ENCODE results near the gene PHLDB1. TPM values are rescaled to one million over a fixed set of nuclear protein-coding genes. Genes with fewer than 3 reads are reported as not detected.
"Not testable (repeated sequence)": the region's sequence is repeated elsewhere in the genome, so short reads cannot be mapped to it uniquely, and the experiment has no call there.

PHLDB1 gene
- total RNA-seq, 8 experiments from 2014 or later: 37.5 to 96.4 (median 49.1) TPM

DNA sequence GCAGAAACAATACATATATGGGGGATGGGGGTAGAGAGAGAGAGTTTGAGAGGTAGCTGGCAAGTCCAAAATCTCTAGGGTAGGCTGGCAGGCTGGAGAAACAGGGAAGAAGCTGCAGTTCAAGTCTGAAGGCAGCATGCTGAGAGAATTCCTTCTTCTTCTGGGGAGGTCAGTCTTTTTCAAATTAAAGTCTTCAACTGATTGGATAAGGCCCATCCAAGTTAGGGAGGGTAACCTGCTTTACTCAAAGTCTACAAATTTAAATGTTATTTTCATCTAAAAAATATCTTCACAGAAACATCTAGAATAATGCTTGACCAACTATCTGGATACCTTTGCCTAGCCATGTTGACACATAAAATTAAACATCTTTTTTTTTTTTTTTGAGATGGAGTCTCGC lies 75.0 kb downstream of the PHLDB1 start:
- Histone ChIP-seq H3K27ac (no peak overlapping the region), H3K4me3 (no peak overlapping the region), H3K4me1 (replicated peaks in 1 of 2) (no peaks in the 10 kb centered on the region)
- no peak for ATAC-seq (replicated peaks in 6 of 8)
- in situ Hi-C loops (cut with MboI; ENCODE audit: low pct_unique_long_range_greater_than_20kb in 2 of 9, low sequenced_read_pairs in 9 of 9, unreplicated experiment in 9 of 9): loop anchor here in 7 of 9 experiments (10.0 to 25.0 kb wide), 3 partner anchors 255 to 280 kb away; partner anchors contain the start of genes UPK2 (in 6 of the 7), FOXR1 (in 5 of the 7) and BCL9L (in 1 of the 7)
- 29 to 100% (median 92%) methylated on average over 1 of the region's 1 CpG; no CpG with 5 or more reads in 6 of the 10 experiments for WGBS, 10 experiments

DNA sequence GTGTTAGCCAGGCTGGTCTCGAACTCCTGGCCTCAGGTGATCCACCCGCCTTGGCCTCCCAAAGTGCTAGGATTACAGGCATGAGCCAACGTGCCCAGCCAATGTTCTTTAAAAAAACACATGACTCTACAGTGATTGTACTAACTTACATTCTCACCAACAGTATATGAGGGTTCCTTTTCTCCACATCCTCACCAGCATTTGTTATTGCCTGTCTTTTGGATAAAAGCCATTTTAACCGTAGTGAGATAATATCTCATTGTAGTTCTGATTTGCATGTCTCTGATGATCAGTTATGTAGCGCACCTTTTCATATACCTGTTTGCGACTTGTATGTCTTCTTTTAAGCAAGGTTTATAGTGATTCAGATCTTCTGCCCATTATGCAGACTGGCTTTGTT lies 75.5 kb downstream of the PHLDB1 start:
- in situ Hi-C loops (cut with MboI; ENCODE audit: low pct_unique_long_range_greater_than_20kb in 2 of 9, low sequenced_read_pairs in 9 of 9, unreplicated experiment in 9 of 9): loop anchor here in 7 of 9 experiments (10.0 to 25.0 kb wide), 3 partner anchors 254 to 279 kb away; partner anchors contain the start of genes UPK2 (in 6 of the 7), FOXR1 (in 5 of the 7) and BCL9L (in 1 of the 7)
- not testable (repeated sequence) for H3K4me1 ChIP-seq (replicated peaks in 1 of 2); ATAC-seq (replicated peaks in 6 of 8); H3K27ac ChIP-seq; H3K4me3 ChIP-seq
- 20 to 100% (median 88%) methylated on average over 1 to 6 of the region's 6 CpGs; no CpG with 5 or more reads in 3 of the 10 experiments for WGBS, 10 experiments

DNA sequence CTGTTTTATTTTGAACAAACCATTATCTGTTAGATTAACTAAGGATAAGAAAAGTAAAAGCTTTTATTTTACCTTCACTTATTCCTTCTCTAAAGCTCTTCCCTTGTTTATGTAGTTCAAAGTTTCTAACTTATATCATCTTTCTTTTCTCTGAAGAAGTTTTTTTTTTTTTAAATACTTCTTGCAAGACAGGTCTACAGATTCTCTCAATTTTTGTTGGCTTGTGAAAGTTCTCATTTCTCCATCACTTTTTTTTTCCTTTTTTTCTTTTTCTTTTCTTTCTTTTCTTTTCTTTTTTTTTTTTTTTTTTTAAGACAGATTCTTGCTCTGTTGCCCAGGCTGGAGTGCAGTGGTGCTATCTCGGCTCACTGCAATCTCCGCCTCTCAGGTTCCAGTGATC lies 76.8 kb downstream of the PHLDB1 start:
- in situ Hi-C loops (cut with MboI; ENCODE audit: low pct_unique_long_range_greater_than_20kb in 2 of 9, low sequenced_read_pairs in 9 of 9, unreplicated experiment in 9 of 9): loop anchor here in 7 of 9 experiments (10.0 to 25.0 kb wide), 3 partner anchors 253 to 278 kb away; partner anchors contain the start of genes UPK2 (in 6 of the 7), FOXR1 (in 5 of the 7) and BCL9L (in 1 of the 7)
- Histone ChIP-seq H3K4me3 (no peak overlapping the region), H3K27ac (no peak overlapping the region), H3K4me1 (replicated peaks in 1 of 2) (peaks cover 0 to 4% of the 10 kb centered on the region in 2 donors)
- 70 to 100% (median 83%) methylated on average over 1 to 2 of the region's 2 CpGs; no CpG with 5 or more reads in 1 of the 10 experiments for WGBS, 10 experiments
- no peak for ATAC-seq (replicated peaks in 6 of 8)

DNA sequence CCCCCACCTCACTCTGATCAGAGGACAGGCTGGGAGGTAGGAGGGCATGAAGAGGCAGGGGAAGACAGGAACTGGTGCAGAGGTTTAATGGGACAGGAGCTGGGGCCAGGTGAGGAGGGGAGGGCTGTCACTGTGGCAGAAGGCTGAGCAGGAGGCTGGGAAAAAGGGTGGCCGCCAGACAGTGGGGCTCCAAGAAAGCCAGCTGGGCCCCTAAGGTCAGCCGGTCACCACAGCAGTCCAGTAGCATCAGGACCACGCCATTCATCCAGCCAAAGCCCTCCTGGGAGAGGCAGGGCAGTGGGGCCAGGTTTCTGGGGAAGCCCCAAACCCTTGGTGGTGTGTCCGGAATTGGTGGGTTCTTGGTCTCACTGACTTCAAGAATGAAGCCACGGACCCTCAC lies 80.5 kb downstream of the PHLDB1 start:
- ATAC-seq (replicated peaks in 6 of 8): no peak
- in situ Hi-C loops (cut with MboI; ENCODE audit: low pct_unique_long_range_greater_than_20kb in 2 of 9, low sequenced_read_pairs in 9 of 9, unreplicated experiment in 9 of 9): loop anchor here in 7 of 9 experiments (10.0 to 25.0 kb wide), 3 partner anchors 249 to 274 kb away; partner anchors contain the start of genes UPK2 (in 6 of the 7), FOXR1 (in 5 of the 7) and BCL9L (in 1 of the 7)
- 68 to 90% (median 77%) methylated on average over 1 to 4 of the region's 5 CpGs; no CpG with 5 or more reads in 5 of the 10 experiments for WGBS, 10 experiments
- peaks cover 4 to 6% of the 10 kb centered on the region in 2 donors for H3K4me1 ChIP-seq (replicated peaks in 1 of 2)
- no peak overlapping the region for H3K27ac ChIP-seq
- no peak overlapping the region for H3K4me3 ChIP-seq

DNA sequence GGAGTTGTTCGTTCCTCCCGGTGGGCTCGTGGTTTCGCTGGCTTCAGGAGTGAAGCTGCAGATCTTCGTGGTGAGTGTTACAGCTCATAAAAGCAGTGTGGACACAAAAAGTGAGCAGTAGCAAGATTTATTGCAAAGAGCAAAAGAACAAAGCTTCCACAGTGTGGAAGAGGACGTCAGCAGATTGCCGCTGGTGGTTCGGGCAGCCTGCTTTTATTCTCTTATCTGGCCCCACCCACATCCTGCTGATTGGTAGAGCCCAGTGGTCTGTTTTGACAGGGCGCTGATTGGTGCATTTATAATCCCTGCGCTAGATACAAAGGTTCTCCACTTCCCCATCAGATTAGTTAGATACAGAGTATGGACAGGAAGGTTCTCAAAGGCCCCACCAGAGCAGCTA lies 80.9 kb downstream of the PHLDB1 start:
- not testable (repeated sequence) for H3K4me1 ChIP-seq (replicated peaks in 1 of 2); H3K27ac ChIP-seq; ATAC-seq (replicated peaks in 6 of 8); H3K4me3 ChIP-seq
- in situ Hi-C loops (cut with MboI; ENCODE audit: low pct_unique_long_range_greater_than_20kb in 2 of 9, low sequenced_read_pairs in 9 of 9, unreplicated experiment in 9 of 9): loop anchor here in 7 of 9 experiments (10.0 to 25.0 kb wide), 3 partner anchors 249 to 274 kb away; partner anchors contain the start of genes UPK2 (in 6 of the 7), FOXR1 (in 5 of the 7) and BCL9L (in 1 of the 7)
- WGBS, 10 experiments: 50 to 80% (median 70%) methylated on average over 1 to 8 of the region's 10 CpGs; no CpG with 5 or more reads in 6 of the 10 experiments

DNA sequence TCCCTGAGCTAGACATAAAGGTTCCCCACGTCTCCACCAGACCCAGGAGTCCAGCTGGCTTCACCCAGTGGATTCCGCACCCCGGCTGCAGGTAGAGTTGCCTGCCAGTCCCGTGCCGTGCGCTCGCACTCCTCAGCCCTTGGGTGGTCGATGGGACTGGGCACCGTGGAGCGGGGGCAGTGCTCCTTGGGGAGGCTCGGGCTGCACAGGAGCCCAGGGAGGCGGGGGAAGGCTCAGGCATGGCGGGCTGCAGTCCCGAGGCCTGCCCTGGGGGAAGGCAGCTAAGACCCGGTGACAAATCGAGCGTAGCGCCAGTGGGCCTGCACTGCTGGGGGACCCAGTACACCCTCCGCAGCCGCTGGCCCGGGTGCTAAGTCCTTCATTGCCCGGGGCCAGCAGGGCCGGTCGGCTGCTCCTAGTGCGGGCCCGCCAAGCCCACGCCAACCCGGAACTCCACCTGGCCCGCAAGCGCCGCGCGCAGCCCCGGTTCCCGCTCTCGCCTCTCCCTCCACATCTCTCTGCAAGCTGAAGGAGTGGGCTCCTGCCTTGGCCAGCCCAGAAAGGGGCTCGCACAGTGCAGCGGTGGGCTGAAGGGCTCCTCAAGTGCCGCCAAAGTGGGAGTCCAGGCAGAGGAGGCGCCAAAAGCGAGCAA lies 81.6 kb downstream of the PHLDB1 start:
- ATAC-seq (replicated peaks in 6 of 8): no peak
- no peak overlapping the region for H3K4me3 ChIP-seq
- H3K27ac ChIP-seq: no peak overlapping the region
- in situ Hi-C loops (cut with MboI; ENCODE audit: low pct_unique_long_range_greater_than_20kb in 2 of 9, low sequenced_read_pairs in 9 of 9, unreplicated experiment in 9 of 9): loop anchor here in 7 of 9 experiments (10.0 to 25.0 kb wide), 3 partner anchors 248 to 273 kb away; partner anchors contain the start of genes UPK2 (in 6 of the 7), FOXR1 (in 5 of the 7) and BCL9L (in 1 of the 7)
- H3K4me1 ChIP-seq (replicated peaks in 1 of 2): peaks cover 4 to 6% of the 10 kb centered on the region in 2 donors
- 100% methylated on average over 1 to 2 of the region's 41 CpGs; no CpG with 5 or more reads in 8 of the 10 experiments for WGBS, 10 experiments

DNA sequence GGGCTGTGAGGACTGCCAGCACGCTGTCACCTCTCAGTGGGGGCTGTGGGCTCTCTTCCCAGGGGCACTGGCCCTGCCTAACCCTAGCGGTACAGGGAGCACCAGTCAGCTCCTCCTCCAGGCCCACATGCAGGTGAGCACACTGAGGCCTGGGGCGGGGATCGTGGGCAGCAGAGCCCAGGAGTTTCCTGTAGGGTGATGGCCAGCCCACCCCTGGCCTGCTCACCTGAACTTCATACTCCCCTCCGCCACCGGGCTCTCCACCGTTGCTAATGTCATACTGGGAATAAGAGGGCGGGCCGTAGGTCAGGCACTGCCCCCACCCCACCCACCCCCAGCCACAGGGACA lies 82.1 kb downstream of the PHLDB1 start:
- Histone ChIP-seq H3K4me1 (replicated peaks in 1 of 2) (peaks cover 4 to 6% of the 10 kb centered on the region in 2 donors), H3K4me3 (no peak overlapping the region), H3K27ac (no peak overlapping the region)
- 57 to 100% methylated on average over 1 to 2 of the region's 9 CpGs; no CpG with 5 or more reads in 8 of the 10 experiments for WGBS, 10 experiments
- in situ Hi-C loops (cut with MboI; ENCODE audit: low pct_unique_long_range_greater_than_20kb in 2 of 9, low sequenced_read_pairs in 9 of 9, unreplicated experiment in 9 of 9): loop anchor here in 7 of 9 experiments (10.0 to 25.0 kb wide), 3 partner anchors 248 to 273 kb away; partner anchors contain the start of genes UPK2 (in 6 of the 7), FOXR1 (in 5 of the 7) and BCL9L (in 1 of the 7)
- peak in 5 of 8 experiments; percentile 4 to 18 (median 12) for ATAC-seq (replicated peaks in 6 of 8)

DNA sequence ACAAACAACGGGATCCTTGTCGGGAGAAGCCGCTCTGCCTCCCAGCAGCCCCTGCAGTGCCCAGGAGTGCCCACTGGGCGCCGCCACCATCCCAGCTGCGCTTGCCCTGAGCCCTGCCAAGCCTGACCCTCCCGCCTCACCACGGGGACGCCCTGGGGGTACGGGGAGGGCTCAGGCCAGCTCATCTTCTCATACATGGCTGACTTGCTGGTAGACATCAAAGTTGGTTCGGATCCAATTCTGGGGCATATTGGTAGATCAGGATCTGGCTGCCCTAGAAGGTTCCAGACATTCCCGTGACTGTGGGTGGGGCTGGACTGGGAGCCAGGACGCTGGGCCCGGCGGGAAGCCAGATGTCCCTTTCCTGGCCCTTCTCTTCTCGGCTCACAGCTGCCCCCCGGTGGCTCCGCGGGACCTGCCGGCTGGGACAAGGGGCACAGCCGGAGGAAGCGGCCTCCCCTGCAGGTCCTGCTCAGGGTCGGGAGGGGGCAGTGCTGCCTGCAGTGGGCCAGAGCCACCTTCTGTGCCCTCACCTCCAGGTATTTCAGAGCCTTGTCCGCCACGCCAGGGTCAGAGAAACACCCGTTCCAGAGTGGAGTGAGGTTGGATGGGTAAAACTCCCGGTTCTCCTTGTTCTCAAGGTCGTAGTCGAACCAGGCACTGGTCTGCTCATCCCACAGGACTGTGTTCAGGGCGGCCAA lies 82.6 kb downstream of the PHLDB1 start:
- ATAC-seq (replicated peaks in 6 of 8): peak; percentile 88 to 95 (median 91)
- in situ Hi-C loops (cut with MboI; ENCODE audit: low pct_unique_long_range_greater_than_20kb in 2 of 9, low sequenced_read_pairs in 9 of 9, unreplicated experiment in 9 of 9): loop anchor here in 7 of 9 experiments (10.0 to 25.0 kb wide), 3 partner anchors 247 to 272 kb away; partner anchors contain the start of genes UPK2 (in 6 of the 7), FOXR1 (in 5 of the 7) and BCL9L (in 1 of the 7)
- H3K4me3 ChIP-seq: peak overlapping the region in 4 of 5 donors; percentile 8 to 18 (median 12)
- H3K4me1 ChIP-seq (replicated peaks in 1 of 2): peaks cover 4 to 6% of the 10 kb centered on the region in 2 donors
- no peak overlapping the region for H3K27ac ChIP-seq
- WGBS, 10 experiments: 0 to 27% (median 6%) methylated on average over 1 to 5 of the region's 30 CpGs; no CpG with 5 or more reads in 6 of the 10 experiments

DNA sequence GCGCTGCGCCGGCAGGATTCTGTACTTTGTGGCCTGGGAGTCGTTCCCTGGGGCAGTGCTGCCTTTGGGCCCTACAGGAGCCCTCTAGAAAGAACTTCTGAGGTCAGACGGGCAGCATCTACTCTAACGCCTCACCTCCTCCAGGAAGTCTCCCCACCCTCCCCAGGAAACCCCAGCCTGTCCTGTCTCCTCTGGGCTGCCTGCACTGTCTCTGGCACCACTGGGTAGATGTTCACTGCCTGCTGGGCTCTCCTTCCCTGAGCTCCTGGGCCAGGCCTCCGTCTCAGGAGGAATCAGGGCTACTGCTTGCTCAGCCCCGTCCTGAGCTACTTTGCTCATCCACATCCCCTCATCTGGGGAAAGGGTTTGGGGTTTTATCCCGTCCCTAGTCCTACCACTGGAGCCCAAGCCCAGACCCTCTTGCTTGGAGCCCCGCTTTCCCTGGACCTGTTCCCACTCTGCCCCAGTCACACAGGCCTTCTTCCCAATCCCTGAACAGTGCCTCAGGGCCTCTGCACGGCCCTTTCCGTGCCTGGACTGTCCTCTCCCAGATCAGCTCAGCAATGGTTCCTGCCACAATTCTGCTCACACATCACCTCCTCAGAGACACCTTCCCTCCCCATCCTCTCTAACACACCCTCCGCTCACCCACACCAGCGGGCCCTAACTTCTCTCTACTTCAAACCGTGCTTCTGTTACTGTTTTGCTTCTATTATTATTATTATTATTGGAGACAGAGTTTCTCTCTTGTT lies 83.3 kb downstream of the PHLDB1 start:
- no peak for ATAC-seq (replicated peaks in 6 of 8)
- WGBS, 10 experiments: 77 to 100% (median 100%) methylated on average over 1 to 7 of the region's 15 CpGs; no CpG with 5 or more reads in 5 of the 10 experiments
- Histone ChIP-seq H3K27ac (no peak overlapping the region), H3K4me1 (replicated peaks in 1 of 2) (peaks cover 4 to 6% of the 10 kb centered on the region in 2 donors), H3K4me3 (no peak overlapping the region)
- in situ Hi-C loops (cut with MboI; ENCODE audit: low pct_unique_long_range_greater_than_20kb in 2 of 9, low sequenced_read_pairs in 9 of 9, unreplicated experiment in 9 of 9): loop anchor here in 6 of 9 experiments (25.0 kb wide), 2 partner anchors 247 to 272 kb away; partner anchors contain the start of genes FOXR1 (in 5 of the 6), UPK2 (in 5 of the 6) and BCL9L (in 1 of the 6)

DNA sequence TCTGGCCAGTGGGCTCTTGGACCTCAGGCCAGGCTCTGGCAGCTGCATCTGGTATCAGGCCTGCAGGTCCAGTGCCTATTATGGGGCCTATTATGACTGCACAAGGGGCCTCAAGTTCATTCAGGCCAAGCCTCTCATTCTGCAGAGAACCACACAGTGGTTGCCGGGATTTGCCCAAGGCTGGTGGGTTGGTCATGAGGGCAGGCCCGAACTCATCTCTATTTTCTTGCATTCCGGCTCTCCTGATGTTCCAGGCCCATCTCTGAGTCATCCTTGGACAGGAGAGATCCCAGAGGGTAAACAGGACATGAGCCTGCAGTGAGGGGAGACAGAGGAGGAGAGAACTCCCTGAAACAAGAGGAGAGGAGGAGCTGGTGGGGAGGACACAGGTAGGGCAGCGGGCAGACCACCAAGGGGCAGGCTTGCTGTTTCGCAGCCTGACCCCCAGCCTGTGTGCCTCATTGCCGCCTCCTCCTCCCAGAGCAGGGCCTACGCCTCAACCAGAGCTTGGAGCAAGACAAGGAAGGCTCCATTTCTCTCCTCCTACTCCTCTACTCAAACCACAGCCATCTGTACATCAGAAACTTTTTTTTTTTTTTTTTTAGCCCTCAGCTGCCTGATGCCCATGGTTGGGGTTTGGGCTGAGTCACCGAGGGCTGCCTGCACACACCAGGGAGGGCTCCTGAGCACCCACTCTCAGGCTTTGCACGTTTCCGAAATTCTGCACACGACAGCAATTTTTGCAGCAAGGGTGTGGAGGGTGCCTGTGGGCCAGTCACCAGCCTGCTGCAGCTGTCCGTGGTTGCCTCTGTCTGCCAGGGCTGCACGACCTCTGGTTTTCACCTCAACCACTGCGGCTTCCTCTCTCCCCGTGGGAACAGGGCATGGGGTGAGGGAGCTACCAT lies 84.8 kb downstream of the PHLDB1 start:
- peak in 1 of 8 experiments; percentile 6 for ATAC-seq (replicated peaks in 6 of 8)
- H3K4me3 ChIP-seq: no peak overlapping the region
- no peak overlapping the region for H3K27ac ChIP-seq
- H3K4me1 ChIP-seq (replicated peaks in 1 of 2): peaks cover 4 to 6% of the 10 kb centered on the region in 2 donors
- WGBS, 10 experiments: 20 to 100% (median 63%) methylated on average over 1 to 9 of the region's 15 CpGs; no CpG with 5 or more reads in 4 of the 10 experiments
- in situ Hi-C loops (cut with MboI; ENCODE audit: low pct_unique_long_range_greater_than_20kb in 2 of 9, low sequenced_read_pairs in 9 of 9, unreplicated experiment in 9 of 9): loop anchor here in 6 of 9 experiments (25.0 kb wide), 2 partner anchors 245 to 270 kb away; partner anchors contain the start of genes FOXR1 (in 5 of the 6), UPK2 (in 5 of the 6) and BCL9L (in 1 of the 6)

DNA sequence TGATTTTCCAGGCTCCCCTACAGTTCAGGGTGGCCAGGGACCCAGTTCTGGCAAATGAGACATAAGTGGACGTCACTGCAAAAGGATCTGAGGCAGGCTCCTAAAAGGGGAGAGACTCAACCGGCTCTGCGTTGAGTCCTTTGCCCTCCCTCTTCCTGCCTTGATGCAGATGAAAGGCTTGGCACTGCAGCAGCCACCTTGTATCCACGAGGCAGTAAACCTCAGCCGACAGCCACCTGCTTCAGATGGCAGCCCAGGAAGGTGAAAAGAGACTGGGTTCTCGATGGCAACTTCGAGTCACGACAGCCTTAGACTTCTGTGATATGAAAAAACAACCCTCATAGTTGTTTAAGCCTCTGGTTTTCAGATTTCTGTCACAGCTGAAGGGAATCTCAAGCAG lies 86.8 kb downstream of the PHLDB1 start:
- 67 to 100% (median 90%) methylated on average over 1 to 5 of the region's 8 CpGs; no CpG with 5 or more reads in 3 of the 10 experiments for WGBS, 10 experiments
- peaks cover 0 to 6% of the 10 kb centered on the region in 2 donors for H3K4me1 ChIP-seq (replicated peaks in 1 of 2)
- in situ Hi-C loops (cut with MboI; ENCODE audit: low pct_unique_long_range_greater_than_20kb in 2 of 9, low sequenced_read_pairs in 9 of 9, unreplicated experiment in 9 of 9): loop anchor here in 6 of 9 experiments (25.0 kb wide), 2 partner anchors 243 to 268 kb away; partner anchors contain the start of genes FOXR1 (in 5 of the 6), UPK2 (in 5 of the 6) and BCL9L (in 1 of the 6)
- H3K27ac ChIP-seq: no peak overlapping the region
- no peak overlapping the region for H3K4me3 ChIP-seq
- no peak for ATAC-seq (replicated peaks in 6 of 8)
